ENCODE results near the gene HCN4.

DNA sequence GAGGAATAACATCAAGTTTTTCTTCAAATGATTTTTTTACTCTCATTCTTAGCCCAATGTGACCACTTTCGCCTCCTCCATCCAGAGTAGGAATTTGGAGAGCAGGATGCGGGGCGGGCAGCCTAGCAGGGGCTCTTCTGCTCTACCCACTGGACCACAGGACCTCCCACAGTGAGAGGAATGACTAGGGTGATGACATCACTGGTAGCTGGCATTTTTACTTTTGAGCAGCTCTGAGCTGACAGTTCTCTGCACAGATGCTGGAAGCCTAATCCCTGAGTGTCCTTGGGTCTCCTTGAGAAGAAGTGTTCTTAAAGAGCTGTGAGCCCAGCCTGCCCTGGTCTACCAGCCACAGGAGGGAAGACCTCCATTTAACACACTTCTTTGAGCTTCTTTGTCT lies 1.4 kb upstream of the HCN4 start:
- TF ChIP-seq, protein P1, sequence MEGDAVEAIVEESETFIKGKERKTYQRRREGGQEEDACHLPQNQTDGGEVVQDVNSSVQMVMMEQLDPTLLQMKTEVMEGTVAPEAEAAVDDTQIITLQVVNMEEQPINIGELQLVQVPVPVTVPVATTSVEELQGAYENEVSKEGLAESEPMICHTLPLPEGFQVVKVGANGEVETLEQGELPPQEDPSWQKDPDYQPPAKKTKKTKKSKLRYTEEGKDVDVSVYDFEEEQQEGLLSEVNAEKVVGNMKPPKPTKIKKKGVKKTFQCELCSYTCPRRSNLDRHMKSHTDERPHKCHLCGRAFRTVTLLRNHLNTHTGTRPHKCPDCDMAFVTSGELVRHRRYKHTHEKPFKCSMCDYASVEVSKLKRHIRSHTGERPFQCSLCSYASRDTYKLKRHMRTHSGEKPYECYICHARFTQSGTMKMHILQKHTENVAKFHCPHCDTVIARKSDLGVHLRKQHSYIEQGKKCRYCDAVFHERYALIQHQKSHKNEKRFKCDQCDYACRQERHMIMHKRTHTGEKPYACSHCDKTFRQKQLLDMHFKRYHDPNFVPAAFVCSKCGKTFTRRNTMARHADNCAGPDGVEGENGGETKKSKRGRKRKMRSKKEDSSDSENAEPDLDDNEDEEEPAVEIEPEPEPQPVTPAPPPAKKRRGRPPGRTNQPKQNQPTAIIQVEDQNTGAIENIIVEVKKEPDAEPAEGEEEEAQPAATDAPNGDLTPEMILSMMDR (IDR thresholded peaks at IDR 0.05): no peak
- TF ChIP-seq POLR2AphosphoS5 (IDR thresholded peaks at IDR 0.05): no peak
